WTC11 (cell line): ENCODE measurements around the gene KIF12. TPM values are rescaled to one million over a fixed set of nuclear protein-coding genes. Genes with fewer than 3 reads are reported as not detected.

ENCODE experiments used
- ATAC-seq: fragments of 200-7000 bp; cut with Tn5 transposase; 2 replicates; pipeline ENCODE4 v1.10.0; 2021; ENCODE audit warnings: mild to moderate bottlenecking, moderate library complexity
- CTCF ChIA-PET: fragments of 300-600 bp; sonication (Branson Sonifier 250); formaldehyde crosslinking; loops from one replicate; lab custom pipeline; 2021; ENCODE audit warnings: antibody characterized with exemption; lab: Charles Lee
- POLR2A ChIA-PET: fragments of 350-600 bp; sonication (Branson Sonifier 250); formaldehyde crosslinking; loops from one replicate; lab custom pipeline; 2021; ENCODE audit warnings: antibody characterized with exemption; lab: Charles Lee
- DNase-seq: peaks from one replicate; pipeline ENCODE4 v3.0.0; 2021; ENCODE audit warnings: low spot score
- H3K27ac Mint-ChIP-seq: 2 replicates; pipeline ENCODE4 v1.8.0; 2021; ENCODE audit warnings: mixed read lengths
- H3K27me3 Mint-ChIP-seq: 2 replicates; pipeline ENCODE4 v1.8.0; 2021; ENCODE audit warnings: low read depth, mild to moderate bottlenecking, moderate library complexity, mixed read lengths
- H3K36me3 Mint-ChIP-seq: 2 replicates; pipeline ENCODE4 v1.8.0; 2021; ENCODE audit warnings: mixed read lengths
- H3K4me1 Mint-ChIP-seq: 2 replicates; pipeline ENCODE4 v1.8.0; 2022; ENCODE audit warnings: mixed read lengths
- H3K4me3 Mint-ChIP-seq: 2 replicates; pipeline ENCODE4 v1.8.0; 2021; ENCODE audit warnings: mild to moderate bottlenecking, moderate library complexity, mixed read lengths
- H3K9me3 Mint-ChIP-seq: 2 replicates; pipeline ENCODE4 v1.8.0; 2021; ENCODE audit warnings: mixed read lengths
- ARID4B ChIP-seq: sonication (generic); formaldehyde crosslinking; IDR thresholded peaks from 2 replicates; pipeline ENCODE4 v1.8.0; 2023; ENCODE audit warnings: missing genetic modification reagents, mild to moderate bottlenecking, borderline replicate concordance
- EMX1 ChIP-seq: fragments of 250-450 bp; sonication (Bioruptor Pico); IDR thresholded peaks from 2 replicates; pipeline ENCODE4 v1.8.0; 2021; ENCODE audit warnings: mild to moderate bottlenecking
- FOXK1 ChIP-seq: sonication (generic); formaldehyde crosslinking; IDR thresholded peaks from 2 replicates; pipeline ENCODE4 v1.8.0; 2022; ENCODE audit warnings: mild to moderate bottlenecking, moderate library complexity, missing genetic modification reagents
- GABPB1 ChIP-seq: sonication (generic); formaldehyde crosslinking; IDR thresholded peaks from 2 replicates; pipeline ENCODE4 v1.8.1; 2023; ENCODE audit warnings: mild to moderate bottlenecking, missing genetic modification reagents
- NFE2L1 ChIP-seq: sonication (generic); formaldehyde crosslinking; IDR thresholded peaks from 2 replicates; pipeline ENCODE4 v1.8.1; 2023; ENCODE audit warnings: missing genetic modification reagents
- OVOL2 ChIP-seq: fragments of 250-450 bp; sonication (Bioruptor Pico); IDR thresholded peaks from 2 replicates; pipeline ENCODE4 v1.9.0; 2021; ENCODE audit warnings: mild to moderate bottlenecking, borderline replicate concordance
- PREB ChIP-seq: sonication (generic); formaldehyde crosslinking; IDR thresholded peaks from 2 replicates; pipeline ENCODE4 v1.8.1; 2022; ENCODE audit warnings: mild to moderate bottlenecking, missing genetic modification reagents, moderate library complexity, borderline replicate concordance
- RORB ChIP-seq: fragments of 250-450 bp; sonication (Bioruptor Pico); IDR thresholded peaks from 2 replicates; pipeline ENCODE4 v1.9.0; 2021; ENCODE audit warnings: mild to moderate bottlenecking
- TEAD1 ChIP-seq: sonication (generic); formaldehyde crosslinking; IDR thresholded peaks from 2 replicates; pipeline ENCODE4 v1.8.0; 2022; ENCODE audit warnings: mild to moderate bottlenecking, missing genetic modification reagents
- TEAD4 ChIP-seq: sonication (generic); formaldehyde crosslinking; IDR thresholded peaks from 2 replicates; pipeline ENCODE4 v1.8.0; 2022; ENCODE audit warnings: mild to moderate bottlenecking, missing genetic modification reagents
- ZNF138 ChIP-seq: sonication (generic); formaldehyde crosslinking; conservative IDR thresholded peaks from 2 replicates; pipeline ENCODE4 v1.8.1; 2022; ENCODE audit warnings: mild to moderate bottlenecking, moderate library complexity, missing genetic modification reagents
- ZNF232 ChIP-seq: sonication (generic); formaldehyde crosslinking; IDR thresholded peaks from 2 replicates; pipeline ENCODE4 v1.8.0; 2022; ENCODE audit warnings: mild to moderate bottlenecking, missing genetic modification reagents
- ZNF396 ChIP-seq: fragments of 250-450 bp; sonication (Bioruptor Pico); IDR thresholded peaks from 2 replicates; pipeline ENCODE4 v1.8.0; 2021; ENCODE audit warnings: mild to moderate bottlenecking, moderate library complexity, borderline replicate concordance
- ZNF423 ChIP-seq: fragments of 250-450 bp; sonication (Bioruptor Pico); IDR thresholded peaks from 2 replicates; pipeline ENCODE4 v2.1.2; 2022; ENCODE audit warnings: mild to moderate bottlenecking, moderate library complexity
- ZSCAN18 ChIP-seq: fragments of 250-450 bp; sonication (Bioruptor Pico); IDR thresholded peaks from 2 replicates; pipeline ENCODE4 v2.1.2; 2022; ENCODE audit warnings: mild to moderate bottlenecking, moderate library complexity
- total RNA-seq: library from RNA; stranded (reverse); gene quantifications from 3 replicates; pipeline ENCODE4 v1.2.3, GENCODE V29; 2021
- TF ChIP-seq, protein P1 (sequence below): fragments of 250-450 bp; sonication (Bioruptor Pico); IDR thresholded peaks from 2 replicates; pipeline ENCODE4 v1.8.0; 2021; ENCODE audit warnings: mild to moderate bottlenecking
- TF ChIP-seq, protein P2 (sequence below): sonication (generic); formaldehyde crosslinking; conservative IDR thresholded peaks from 2 replicates; pipeline ENCODE4 v1.8.1; 2022; ENCODE audit warnings: mild to moderate bottlenecking, missing genetic modification reagents
- TF ChIP-seq, protein P3 (sequence below): fragments of 200-600 bp; IDR thresholded peaks from 2 replicates; pipeline ENCODE4 v1.8.0; 2022; ENCODE audit warnings: antibody characterized with exemption
- TF ChIP-seq, protein P4 (sequence below): fragments of 250-450 bp; sonication (Bioruptor Pico); IDR thresholded peaks from 2 replicates; pipeline ENCODE4 v1.9.0; 2021; ENCODE audit warnings: mild to moderate bottlenecking

Gene KIF12
- total RNA-seq, 1 experiment from 2014 or later = 4.0 TPM

- Mint-ChIP-seq H3K9me3 (no peaks in the 10 kb centered on the region; the same call in 1 of the 2 replicates), H3K27me3 (peaks cover 45% of the 10 kb centered on the region), H3K27ac (no peak within 1 kb of the TSS), H3K4me1 (peaks cover 9% of the 10 kb centered on the region)
- POLR2A ChIA-PET = no interaction called here
- TF ChIP-seq NFE2L1 (CRISPR knock-in tag) (0 out of 2 replicates have a peak, but pooled peaks have one; percentile 51), PREB (CRISPR knock-in tag) (0 out of 2 replicates have a peak, but pooled peaks have one; percentile 62), ZNF423 (no peak), GABPB1 (CRISPR knock-in tag) (peak; percentile 63; the same call in 1 of the 2 replicates)
- TF ChIP-seq, all 79 proteins: peak for 3
- ATAC-seq = peak; percentile 15
- CTCF ChIA-PET = interaction anchor here (0.8 to 3.4 kb wide), 5 partner anchors 18 to 213 kb away, joined by 3 to 15 read pairs (median 5); partner anchors contain the start of gene KIF12
- Mint-ChIP-seq H3K4me3 (no peak within 1 kb of the TSS), H3K36me3 (no peaks in the 10 kb centered on the region)
- DNase-seq = no peak
These were observed 20.9 kb downstream of the KIF12 start, which contains the start of gene AMBP for GRCh38 chr9:114078021-114078780. Gene AMBP (minus strand): TSS chr9:114078300. CDS start chr9:114078209, 91 bp downstream.

GRCh38 chr9:114077162-114077837, 21.8 kb downstream of the KIF12 start:
- DNase-seq (no peak), ATAC-seq (no peak)
- Mint-ChIP-seq H3K27me3 (peaks cover 45% of the 10 kb centered on the region), H3K27ac (no peak overlapping the region), H3K9me3 (no peaks in the 10 kb centered on the region; the same call in 1 of the 2 replicates), H3K4me3 (no peak overlapping the region), H3K36me3 (no peaks in the 10 kb centered on the region), H3K4me1 (peaks cover 9% of the 10 kb centered on the region)
- CTCF ChIA-PET = interaction anchor here (1.4 to 3.4 kb wide), 2 partner anchors 19 to 214 kb away, joined by 4 to 14 read pairs; no protein-coding TSS in a partner anchor
- POLR2A ChIA-PET = no interaction called here
- no peak for TF ChIP-seq TEAD4 (CRISPR knock-in tag)
- no peak for TF ChIP-seq FOXK1 (CRISPR knock-in tag)
- TF ChIP-seq NFE2L1 (CRISPR knock-in tag) = no peak
- no peak for TF ChIP-seq EMX1
- TF ChIP-seq, protein P1, sequence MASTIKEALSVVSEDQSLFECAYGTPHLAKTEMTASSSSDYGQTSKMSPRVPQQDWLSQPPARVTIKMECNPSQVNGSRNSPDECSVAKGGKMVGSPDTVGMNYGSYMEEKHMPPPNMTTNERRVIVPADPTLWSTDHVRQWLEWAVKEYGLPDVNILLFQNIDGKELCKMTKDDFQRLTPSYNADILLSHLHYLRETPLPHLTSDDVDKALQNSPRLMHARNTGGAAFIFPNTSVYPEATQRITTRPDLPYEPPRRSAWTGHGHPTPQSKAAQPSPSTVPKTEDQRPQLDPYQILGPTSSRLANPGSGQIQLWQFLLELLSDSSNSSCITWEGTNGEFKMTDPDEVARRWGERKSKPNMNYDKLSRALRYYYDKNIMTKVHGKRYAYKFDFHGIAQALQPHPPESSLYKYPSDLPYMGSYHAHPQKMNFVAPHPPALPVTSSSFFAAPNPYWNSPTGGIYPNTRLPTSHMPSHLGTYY (CRISPR knock-in tag) = no peak
- no peak for TF ChIP-seq ZNF138 (CRISPR knock-in tag)
- no peak for TF ChIP-seq ZNF232 (CRISPR knock-in tag)
- TF ChIP-seq, protein P2, sequence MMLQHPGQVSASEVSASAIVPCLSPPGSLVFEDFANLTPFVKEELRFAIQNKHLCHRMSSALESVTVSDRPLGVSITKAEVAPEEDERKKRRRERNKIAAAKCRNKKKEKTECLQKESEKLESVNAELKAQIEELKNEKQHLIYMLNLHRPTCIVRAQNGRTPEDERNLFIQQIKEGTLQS = no peak
- TF ChIP-seq TEAD1 = no peak
- TF ChIP-seq, protein P3, sequence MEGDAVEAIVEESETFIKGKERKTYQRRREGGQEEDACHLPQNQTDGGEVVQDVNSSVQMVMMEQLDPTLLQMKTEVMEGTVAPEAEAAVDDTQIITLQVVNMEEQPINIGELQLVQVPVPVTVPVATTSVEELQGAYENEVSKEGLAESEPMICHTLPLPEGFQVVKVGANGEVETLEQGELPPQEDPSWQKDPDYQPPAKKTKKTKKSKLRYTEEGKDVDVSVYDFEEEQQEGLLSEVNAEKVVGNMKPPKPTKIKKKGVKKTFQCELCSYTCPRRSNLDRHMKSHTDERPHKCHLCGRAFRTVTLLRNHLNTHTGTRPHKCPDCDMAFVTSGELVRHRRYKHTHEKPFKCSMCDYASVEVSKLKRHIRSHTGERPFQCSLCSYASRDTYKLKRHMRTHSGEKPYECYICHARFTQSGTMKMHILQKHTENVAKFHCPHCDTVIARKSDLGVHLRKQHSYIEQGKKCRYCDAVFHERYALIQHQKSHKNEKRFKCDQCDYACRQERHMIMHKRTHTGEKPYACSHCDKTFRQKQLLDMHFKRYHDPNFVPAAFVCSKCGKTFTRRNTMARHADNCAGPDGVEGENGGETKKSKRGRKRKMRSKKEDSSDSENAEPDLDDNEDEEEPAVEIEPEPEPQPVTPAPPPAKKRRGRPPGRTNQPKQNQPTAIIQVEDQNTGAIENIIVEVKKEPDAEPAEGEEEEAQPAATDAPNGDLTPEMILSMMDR = no peak
- TF ChIP-seq, protein P4, sequence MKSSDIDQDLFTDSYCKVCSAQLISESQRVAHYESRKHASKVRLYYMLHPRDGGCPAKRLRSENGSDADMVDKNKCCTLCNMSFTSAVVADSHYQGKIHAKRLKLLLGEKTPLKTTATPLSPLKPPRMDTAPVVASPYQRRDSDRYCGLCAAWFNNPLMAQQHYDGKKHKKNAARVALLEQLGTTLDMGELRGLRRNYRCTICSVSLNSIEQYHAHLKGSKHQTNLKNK (CRISPR knock-in tag) = no peak
- TF ChIP-seq ZNF396 = no peak
- TF ChIP-seq PREB (CRISPR knock-in tag) = no peak
- no peak for TF ChIP-seq RORB (CRISPR knock-in tag)
- no peak for TF ChIP-seq ZSCAN18 (CRISPR knock-in tag)
- TF ChIP-seq ARID4B (CRISPR knock-in tag) = no peak
- no peak for TF ChIP-seq OVOL2 (CRISPR knock-in tag)
